HG03342 (cell line): ENCODE results near the gene HOXA3.

ENCODE experiments used
- ATAC-seq: cut with Tn5 transposase; IDR thresholded peaks from one replicate; pipeline ENCODE4 v1.9.1; 2021; ENCODE audit warnings: mild to moderate bottlenecking, moderate library complexity; ENCODE audit not compliant: unreplicated experiment

Gene HOXA3

DNA sequence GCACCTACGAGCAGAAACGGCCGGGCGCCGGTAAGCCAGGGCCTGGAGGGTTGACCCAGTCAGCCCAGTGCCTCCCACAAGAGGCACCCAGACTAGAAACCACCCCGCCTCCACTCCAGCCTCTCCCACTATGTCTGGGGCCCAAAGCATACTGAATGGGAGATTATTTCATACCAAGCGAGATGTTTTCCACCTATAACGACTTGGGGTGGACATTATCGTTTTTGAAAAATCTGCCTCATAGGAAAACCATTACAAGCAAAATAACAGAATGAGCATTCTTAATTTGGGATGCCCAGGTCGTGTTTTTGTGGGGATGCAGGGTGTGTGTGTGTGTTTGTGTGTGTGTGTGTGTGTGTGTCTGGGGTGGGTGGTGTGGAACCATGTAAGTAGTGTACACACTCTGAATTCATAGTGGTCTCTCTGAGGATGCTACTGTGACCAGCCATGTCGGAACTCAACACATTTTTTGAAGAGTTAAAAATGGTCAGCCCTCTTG lies 6.4 kb downstream of the HOXA3 start:
- ATAC-seq = no peak

DNA sequence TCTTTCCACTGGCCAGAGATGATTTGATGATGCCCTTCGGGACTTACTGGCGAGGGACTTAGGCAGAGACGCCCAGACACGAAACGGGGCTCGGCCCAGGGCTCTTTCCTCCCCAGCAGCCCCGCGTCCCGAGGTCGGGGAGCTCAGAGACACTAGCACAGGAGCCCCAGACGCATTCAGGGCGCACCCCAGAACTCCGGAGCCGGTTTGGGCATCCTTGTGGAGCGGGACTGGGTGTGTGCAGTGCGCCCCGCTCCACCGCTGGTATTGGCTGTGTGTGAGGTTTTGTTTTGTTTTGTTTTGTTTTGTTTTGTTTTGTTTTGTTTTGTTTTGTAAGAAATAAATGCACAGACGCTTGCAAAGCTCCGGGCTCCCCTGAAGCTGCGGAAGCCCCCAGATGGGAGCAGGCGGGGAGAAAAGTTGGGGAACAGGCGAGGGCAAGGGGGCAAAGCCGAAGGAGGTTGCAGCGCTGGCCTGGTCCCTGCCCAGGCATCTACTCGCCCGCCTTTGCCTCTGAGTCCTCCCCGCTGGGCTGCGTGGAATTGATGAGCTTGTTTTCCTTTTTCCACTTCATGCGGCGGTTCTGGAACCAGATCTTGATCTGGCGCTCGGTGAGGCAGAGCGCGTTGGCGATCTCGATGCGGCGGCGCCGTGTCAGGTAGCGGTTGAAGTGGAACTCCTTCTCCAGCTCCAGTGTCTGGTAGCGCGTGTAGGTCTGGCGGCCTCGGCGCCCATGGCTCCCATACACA lies 7.0 kb downstream of the HOXA3 start:
- ATAC-seq = no peak

DNA sequence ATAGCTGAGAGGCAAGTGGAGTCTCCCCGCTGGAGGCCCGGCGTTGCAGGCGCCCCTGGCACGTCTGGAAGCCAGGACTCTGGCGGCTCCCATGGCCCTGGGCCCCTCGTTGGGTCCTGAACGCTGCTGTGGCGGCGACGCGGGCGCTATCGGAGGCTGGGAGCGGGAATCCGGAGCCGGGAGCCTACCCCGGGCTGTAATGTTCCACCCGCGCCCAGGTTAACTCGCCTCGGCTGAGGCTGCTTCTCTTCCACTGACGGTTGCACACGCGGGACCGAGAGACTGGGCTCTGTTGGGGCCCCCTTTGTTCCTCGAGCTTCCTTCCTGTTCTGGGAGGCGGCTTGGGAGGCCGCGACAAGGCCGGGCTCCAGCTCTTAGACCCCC lies 7.6 kb downstream of the HOXA3 start:
- no peak for ATAC-seq

DNA sequence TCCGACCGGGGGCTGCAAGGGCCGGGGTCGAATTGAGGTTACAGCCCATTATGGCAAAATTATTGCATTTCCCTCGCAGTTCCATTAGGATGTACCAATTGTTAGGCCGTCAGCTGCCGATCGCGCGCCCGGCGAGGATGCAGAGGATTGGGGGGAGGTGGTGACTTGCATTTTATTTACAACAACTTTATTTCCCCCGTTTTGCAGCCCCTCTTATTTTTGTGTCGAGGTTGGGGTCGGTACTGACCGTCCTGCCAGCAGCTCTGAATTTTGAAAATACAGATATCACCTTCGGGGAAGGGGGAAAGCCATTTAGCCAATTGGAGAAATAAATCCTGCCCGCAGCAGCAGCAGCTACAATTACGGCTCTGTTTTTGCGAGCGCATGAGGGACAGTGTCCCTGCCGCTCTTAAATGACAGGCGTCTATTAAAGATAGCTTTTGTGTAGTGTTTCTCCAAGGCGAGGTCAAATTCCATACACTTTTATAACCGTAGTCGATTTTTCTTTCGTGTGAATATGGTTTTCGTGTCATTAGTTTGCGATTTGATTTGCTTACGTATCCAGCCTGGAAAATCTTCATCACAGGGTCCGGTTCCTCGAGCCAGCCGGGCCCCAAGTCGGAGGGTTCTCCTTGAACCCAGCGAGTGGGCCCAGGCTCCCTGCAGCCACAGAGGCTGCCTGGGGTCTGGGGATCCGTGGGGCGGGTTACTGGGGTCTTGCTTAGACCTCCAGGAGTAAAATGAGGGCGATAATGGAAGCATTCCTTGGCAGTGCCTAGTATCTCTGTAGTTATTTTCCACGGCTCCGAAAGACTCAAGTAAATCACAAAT lies 8.2 kb downstream of the HOXA3 start:
- ATAC-seq = no peak

DNA sequence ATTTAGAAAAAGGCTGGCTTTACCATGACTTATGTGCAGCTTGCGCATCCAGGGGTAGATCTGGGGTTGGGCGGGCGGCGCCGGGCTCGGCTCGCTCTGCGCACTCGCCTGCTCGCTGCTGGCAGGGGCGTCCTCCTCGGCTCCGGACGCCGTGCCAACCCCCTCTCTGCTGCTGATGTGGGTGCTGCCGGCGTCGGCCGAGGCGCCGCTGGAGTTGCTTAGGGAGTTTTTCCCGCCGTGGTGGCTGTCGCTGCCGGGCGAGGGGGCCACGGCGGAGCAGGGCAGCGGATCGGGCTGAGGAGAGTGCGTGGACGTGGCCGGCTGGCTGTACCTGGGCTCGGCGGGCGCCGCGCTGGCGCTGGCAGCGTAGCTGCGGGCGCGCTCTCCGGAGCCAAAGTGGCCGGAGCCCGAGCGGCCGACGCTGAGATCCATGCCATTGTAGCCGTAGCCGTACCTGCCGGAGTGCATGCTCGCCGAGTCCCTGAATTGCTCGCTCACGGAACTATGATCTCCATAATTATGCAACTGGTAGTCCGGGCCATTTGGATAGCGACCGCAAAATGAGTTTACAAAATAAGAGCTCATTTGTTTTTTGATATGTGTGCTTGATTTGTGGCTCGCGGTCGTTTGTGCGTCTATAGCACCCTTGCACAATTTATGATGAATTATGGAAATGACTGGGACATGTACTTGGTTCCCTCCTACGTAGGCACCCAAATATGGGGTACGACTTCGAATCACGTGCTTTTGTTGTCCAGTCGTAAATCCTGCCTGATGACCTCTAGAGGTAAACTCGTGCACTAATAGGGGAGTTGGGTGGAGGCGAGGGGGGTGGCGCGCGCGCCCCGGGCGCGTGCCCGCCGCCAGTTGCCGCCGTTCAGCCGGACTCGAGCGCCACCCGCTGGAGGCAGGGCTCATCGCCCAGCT lies 9.1 kb downstream of the HOXA3 start, which contains the start of gene HOXA5:
Gene HOXA5 (minus strand): TSS at position 659 of the 927 bp plus-strand sequence. CDS start 74 bp downstream, at position 585.
- no peak for ATAC-seq

DNA sequence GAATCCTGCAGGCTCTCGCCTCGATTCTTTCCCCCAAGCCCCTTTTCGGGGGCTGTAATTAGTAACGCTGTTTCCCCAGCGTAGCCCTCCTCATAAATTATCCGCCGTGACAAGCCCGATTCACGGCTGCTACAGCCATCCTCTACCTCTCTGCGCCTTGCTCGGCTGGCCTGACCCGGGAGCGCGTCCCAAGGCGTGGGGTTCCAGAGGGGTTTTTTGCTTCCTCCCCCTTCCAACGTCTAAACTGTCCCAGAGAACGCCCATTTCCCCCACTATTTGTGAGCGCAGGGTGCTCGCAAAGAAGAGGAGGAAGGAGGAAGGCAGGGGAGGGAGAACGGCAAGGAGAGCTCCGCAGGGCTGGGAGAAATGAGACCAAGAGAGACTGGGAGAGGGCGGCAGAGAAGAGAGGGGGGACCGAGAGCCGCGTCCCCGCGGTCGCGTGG lies 9.8 kb downstream of the HOXA3 start:
- no peak for ATAC-seq

DNA sequence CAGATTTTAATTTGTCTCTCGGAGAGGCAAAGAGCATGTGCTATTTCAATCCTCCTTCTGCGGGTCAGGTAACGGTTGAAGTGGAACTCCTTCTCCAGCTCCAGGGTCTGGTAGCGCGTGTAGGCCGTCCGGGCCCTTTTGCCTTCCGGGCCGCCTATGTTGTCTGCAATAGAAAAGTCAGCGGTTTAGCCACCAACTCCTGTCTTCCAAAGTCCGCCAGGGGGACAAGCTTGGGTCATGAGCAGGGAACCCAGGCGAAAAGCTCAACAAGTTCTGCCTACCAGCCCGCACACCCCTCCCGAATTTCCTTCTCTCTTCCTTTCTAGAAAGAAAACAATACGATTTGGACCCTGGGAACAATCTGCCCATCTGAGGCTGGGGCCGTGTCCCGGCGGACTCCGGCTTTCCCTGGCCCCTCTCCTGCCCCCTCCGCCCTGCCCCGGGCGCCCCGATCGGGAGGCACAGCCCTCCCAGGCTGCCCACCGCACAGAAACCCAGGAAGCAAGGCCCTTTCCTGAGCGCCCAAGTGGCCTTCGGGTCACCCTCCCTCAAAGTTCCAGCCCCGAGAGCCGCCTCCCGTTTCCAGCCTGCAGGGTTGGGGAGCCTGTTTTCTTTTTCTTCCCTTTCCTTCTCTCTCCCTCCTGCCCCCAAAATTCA lies 10.3 kb downstream of the HOXA3 start:
- ATAC-seq = no peak

DNA sequence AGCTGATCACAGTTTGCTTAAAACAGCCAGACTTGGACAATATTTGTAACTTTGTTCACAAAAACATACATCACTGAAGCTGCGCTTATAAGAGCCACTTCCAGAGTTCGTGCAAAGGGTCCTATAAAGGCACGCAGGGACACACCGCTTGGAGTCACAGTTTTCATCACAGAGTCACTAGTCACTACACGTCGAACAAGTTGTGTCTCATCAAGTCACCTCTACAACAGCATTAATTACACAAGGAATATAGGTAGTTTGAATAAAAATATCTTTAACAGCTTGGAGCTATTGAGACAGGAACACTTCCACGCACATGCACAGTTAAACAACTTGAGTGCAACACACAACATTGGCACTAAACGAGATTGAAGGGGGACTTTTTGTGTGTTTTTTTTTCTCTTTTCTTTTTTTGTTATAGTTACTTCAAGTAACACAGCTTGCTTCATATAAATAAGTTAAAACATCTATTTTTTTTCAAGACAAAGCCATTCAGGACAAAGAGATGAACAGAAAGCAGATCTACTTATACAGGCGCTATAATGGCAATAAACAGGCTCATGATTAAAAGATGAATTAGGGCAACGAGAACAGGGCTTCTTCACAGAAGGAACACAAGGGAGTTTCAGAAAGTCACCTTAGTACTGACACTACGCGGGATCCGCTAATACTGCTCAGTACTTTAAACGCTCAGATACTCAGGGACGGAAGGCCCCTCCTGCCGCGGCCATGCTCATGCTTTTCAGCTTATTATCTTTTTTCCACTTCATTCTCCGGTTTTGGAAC lies 11.1 kb downstream of the HOXA3 start:
- no peak for ATAC-seq

DNA sequence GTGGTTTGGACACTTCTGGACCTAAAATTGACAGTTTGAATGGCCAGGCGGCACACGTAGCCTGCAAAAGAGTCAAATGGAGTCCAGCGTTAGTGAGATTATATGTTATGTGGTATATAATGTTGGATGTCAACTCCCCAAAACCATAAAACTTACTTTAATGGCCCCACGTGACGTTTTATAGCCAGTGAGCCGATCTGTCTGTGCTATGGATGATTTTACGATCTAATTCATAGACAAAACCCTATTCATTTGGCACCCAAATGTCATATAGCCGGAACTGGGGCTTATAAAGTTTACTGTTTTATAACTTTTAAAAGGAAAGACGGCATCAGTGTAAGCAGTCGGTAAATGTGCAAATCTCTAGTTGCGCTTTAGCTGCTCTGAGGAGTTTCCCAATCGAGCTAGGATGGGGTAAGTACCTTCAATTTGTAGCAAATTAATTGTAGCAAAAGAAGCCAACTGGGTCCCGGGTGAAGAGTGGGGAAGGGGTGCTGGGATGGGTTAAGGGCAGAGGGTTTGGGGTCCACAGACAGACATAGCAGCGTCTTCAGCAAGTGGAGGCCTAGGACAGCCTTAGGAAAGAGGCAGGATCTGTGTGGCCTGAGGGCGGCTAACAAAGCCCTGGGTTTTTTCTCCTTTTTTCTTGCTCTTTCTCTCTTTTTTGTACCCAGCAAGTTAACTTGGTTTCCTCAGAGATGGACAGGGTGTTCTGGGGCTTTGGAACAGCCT lies 12.1 kb downstream of the HOXA3 start:
- ATAC-seq = no peak

DNA sequence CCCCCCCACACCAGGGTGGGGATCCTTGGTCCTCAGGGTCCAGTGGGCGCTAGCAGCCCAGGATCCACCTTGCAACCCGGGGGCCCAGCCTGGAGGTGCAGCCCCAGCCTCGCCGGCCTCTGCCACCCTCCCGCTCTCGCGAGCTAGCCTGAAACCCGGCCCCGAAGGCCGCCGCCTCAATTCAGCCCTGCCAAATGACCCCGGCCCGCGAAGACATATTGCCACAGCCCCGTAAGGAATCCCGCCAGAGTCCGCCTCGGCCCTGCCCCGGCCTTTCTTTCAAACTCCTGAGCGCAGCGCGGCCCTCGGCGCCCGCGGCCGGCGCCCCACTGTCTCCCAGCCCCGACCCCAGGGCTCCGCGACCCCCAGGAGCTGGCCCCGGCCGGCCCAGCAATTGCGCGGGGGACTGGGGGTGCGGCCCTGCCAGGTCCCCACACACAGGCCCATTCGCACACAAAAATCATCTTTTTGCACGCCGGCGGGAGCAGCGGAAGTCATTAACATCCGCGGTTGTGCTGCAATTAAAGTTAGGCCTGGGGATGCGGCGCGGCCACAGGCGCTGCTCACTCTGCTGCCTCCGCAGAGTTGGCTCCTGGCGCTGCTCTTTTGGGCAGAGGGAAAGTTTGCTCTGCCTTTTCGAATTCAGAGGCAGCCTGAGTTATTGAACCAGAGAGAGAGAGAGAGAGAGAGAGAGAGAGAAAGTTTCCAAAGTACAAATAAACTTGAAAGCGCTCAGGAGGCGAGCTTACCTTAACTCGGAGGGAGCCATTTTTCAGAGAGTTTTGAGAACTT lies 12.9 kb downstream of the HOXA3 start:
- no peak for ATAC-seq

DNA sequence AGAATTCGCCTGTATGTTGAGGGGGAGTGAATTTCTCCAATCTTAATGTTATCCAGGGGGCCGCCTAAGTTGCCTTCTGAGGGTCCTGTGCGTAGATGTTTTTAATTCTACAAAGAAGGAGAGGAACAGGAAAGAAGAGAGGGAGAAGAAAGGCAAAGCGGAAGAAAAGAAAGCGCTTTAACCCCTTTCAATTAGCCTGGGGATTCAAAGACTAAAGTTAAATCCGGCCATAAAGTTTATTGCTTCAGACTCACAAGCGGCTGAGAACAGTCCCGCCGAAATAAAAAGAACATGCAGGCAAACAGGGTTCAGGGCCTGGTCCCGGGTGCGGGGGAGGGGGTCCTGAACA lies 13.4 kb downstream of the HOXA3 start:
- no peak for ATAC-seq

DNA sequence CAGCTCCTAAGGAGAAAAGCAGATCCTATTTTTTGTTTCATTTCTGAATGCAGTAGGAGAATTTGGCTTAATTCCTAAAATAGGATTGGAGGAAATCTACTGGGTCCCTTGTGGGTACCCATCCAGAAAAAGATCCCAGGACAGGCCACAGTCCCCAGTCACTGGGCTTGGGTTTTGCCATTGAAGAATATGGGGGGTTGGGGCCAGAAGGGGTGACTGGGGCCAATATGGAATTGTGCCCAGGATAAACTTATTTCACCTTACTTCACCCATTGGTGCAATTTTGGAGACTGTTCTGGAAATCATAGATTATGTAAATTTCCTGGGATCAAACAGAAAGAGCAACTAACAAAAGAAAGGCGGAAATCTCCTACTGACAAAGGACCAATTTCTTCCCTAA lies 13.9 kb downstream of the HOXA3 start:
- ATAC-seq = no peak

DNA sequence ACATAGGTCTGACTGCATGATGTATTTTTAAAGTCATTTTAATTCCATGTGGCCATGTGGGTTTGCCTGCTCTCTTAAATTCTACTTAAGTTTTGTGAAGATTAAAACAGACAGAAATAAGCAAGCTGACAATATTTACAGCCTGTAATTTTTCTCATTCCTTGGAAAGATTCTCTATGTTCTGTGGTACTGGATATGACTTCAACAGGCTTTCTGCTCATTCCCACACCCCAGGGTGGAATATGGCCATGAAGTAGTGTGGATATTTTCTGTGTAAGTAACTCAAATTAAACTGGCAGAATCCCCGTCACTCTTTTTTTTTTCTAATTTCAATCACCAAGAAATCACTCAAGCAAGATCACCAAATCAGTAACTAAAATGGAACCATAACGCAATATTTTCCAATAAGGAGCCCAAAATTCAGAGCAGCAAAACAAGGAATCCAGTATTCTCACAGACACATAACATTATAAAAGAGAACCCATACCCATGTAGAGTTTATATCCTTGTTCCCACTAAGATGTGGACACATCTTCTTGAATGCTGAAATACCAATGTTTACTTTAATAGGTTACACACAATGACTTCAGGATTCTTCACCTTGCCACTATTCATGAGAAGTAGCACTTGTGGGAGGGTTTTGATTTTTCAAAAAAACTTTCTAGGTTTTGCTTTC lies 14.6 kb downstream of the HOXA3 start:
- no peak for ATAC-seq

DNA sequence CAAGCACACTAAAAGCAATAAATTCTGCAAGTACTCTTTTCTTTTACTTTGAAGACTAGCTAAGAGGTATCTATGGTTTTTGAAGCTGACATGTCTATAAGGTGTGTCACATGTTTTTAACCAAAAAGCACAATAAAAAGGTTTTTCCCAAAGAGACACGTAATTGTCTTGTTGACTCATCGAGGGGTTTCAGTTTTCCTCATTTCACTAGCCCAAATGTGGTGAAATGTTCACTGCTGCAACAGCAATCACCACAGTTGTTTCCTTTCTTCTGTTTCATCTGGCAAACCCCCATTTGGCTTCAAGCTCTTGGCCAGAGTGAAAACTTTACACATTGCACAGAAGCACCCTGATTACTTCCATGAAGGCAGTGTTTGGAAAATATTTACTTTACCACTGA lies 18.0 kb downstream of the HOXA3 start:
- ATAC-seq = no peak

DNA sequence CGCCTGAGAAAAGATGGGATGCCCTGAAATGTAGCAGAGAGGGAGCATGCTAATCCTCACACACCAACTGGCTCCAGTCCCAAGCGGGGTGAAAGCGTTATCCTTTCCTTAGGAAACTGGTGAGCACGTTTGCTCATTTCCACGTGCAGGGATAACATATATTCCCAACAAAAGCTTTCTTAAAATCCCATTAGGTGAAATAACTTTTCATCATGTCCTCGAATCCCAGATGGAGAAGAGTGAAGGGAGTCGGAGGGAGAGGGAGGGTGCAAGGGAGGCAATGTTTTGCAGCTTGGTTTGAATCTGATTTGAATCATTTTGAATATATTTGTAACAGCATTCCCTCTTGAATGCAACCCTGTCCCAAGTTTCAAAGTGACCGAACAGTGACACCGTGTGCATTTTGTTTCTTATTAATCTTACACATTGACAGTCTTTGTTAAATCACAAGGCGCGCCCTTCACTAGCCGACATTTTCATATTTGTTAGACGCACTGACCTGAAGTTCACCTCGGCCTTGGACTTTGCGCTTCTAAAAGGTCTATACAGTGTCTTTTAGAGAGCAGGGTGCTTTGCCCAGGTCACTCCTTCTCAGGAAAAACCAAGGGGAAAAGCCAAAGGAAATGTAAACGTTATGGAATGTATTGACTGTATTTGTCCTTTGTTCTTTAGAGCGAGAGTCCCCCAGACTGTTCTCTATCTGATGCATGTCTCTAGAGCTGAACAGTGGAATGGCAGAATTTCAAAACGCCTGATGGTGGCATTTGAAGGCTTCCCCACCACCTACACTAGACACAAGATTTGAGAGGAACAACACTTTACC lies 18.8 kb downstream of the HOXA3 start:
- no peak for ATAC-seq

DNA sequence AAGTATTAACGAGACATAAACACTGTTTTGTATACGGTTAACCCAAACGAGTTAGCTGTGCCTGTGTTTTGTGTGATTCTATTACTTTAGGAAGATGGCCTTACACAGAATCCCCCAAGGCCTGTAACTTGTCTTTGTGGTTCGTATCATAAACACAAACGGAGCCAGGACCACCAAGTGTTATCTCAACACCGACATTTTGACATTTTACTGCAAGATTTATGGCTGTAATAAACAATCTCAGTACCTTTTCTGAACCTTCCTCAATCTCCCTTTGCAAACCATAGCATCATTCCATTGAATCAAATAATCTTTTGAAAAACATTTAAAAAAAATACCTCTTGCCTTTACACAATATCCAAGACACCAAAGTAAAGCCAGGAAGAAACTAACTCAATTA lies 19.4 kb downstream of the HOXA3 start:
- ATAC-seq = no peak

DNA sequence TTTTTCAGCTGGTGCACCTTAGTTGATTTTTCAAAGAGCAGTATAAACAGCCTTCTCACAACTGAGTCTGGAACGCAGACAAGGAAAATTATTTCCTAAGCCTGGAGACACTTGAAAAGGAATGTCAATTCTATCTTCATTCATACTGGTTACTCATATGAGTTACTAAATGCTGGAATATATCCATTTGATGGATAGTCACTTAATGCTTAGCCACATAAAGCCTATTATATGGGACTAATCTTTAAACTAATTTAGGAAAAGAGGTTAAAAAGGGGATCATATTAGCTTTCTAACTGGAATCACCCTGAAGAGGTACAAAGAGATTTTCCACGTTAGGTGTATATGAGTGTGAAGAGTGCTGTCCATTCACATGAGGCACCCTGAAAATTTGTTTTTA lies 20.2 kb downstream of the HOXA3 start:
- ATAC-seq = no peak
